SW480 (cell line): ENCODE data around the gene ITPR2.
"Not testable (repeated sequence)": the region's sequence is repeated elsewhere in the genome, so short reads cannot be mapped to it uniquely, and the experiment has no call there.

Experiments
- DNase-seq: peaks from one replicate; pipeline ENCODE4 v3.0.0-alpha.2; 2016; ENCODE audit warnings: low spot score

The ITPR2 gene

GRCh38 chr12:26729137-26729671 lies 103.8 kb downstream of the ITPR2 start:
- DNase-seq: not testable (repeated sequence)

GRCh38 chr12:26728205-26729050 lies 104.6 kb downstream of the ITPR2 start:
- no peak for DNase-seq

GRCh38 chr12:26727482-26728204 lies 105.4 kb downstream of the ITPR2 start:
- DNase-seq: no peak

- DNase-seq: no peak
Measured at GRCh38 chr12:26726956-26727355, 106.0 kb downstream of the ITPR2 start.

- no peak for DNase-seq
Measured at GRCh38 chr12:26725276-26725916, 107.6 kb downstream of the ITPR2 start.

- DNase-seq: no peak
Measured at GRCh38 chr12:26724309-26724702, 108.7 kb downstream of the ITPR2 start.

GRCh38 chr12:26723379-26724308 lies 109.3 kb downstream of the ITPR2 start:
- no peak for DNase-seq

- DNase-seq: peak; percentile 30
Measured at GRCh38 chr12:26721800-26722199, 111.2 kb downstream of the ITPR2 start.

GRCh38 chr12:26719852-26720251 lies 113.1 kb downstream of the ITPR2 start:
- peak; percentile 27 for DNase-seq

GRCh38 chr12:26717757-26718156 lies 115.2 kb downstream of the ITPR2 start:
- no peak for DNase-seq

- DNase-seq: no peak
Measured at GRCh38 chr12:26715232-26715631, 117.8 kb downstream of the ITPR2 start.

GRCh38 chr12:26713885-26714383 lies 119.1 kb downstream of the ITPR2 start:
- DNase-seq: no peak

GRCh38 chr12:26712892-26713291 lies 120.1 kb downstream of the ITPR2 start:
- no peak for DNase-seq

GRCh38 chr12:26711569-26711968 lies 121.4 kb downstream of the ITPR2 start:
- DNase-seq: no peak

- DNase-seq: no peak
Measured at GRCh38 chr12:26711072-26711471, 121.9 kb downstream of the ITPR2 start.

GRCh38 chr12:26705851-26706250 lies 127.1 kb downstream of the ITPR2 start:
- no peak for DNase-seq

- DNase-seq: no peak
Measured at GRCh38 chr12:26704684-26705460, 128.1 kb downstream of the ITPR2 start.

GRCh38 chr12:26704214-26704613 lies 128.8 kb downstream of the ITPR2 start:
- DNase-seq: no peak

GRCh38 chr12:26702741-26703140 lies 130.3 kb downstream of the ITPR2 start:
- DNase-seq: no peak

- DNase-seq: peak; percentile 86
Measured at GRCh38 chr12:26701604-26702215, 131.3 kb downstream of the ITPR2 start.
